ENCODE measurements around the gene ALDOB.

DNA sequence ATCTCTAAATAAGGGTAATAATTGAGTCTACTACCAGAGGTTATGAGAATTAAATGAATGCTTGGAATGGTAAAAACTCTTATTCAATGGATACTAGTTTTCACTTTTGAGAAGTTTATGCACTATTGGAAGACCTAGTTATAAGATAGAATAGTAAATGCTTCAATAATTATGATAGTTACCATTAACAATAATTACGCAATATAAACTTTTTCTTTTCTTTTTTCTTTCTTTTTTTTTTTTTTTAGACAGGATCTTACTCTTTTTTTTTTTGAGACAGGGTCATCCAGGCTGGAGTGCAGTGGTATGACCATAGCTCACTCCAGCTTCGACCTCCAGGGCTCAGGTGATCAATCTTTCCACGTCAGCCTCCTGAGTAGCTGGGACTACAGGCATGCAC is 6.7 kb downstream of the ALDOB start:
- TF ChIP-seq ZNF274 (CRISPR knock-in tag; IDR thresholded peaks at IDR 0.05), result no peak
- TF ChIP-seq, protein P1, sequence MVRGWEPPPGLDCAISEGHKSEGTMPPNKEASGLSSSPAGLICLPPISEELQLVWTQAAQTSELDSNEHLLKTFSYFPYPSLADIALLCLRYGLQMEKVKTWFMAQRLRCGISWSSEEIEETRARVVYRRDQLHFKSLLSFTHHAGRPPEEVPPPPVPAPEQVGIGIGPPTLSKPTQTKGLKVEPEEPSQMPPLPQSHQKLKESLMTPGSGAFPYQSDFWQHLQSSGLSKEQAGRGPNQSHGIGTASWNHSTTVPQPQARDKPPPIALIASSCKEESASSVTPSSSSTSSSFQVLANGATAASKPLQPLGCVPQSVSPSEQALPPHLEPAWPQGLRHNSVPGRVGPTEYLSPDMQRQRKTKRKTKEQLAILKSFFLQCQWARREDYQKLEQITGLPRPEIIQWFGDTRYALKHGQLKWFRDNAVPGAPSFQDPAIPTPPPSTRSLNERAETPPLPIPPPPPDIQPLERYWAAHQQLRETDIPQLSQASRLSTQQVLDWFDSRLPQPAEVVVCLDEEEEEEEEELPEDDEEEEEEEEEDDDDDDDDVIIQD (CRISPR knock-in tag; IDR thresholded peaks at IDR 0.05; ENCODE audit: low read depth), result no peak
- TF ChIP-seq, protein P2, sequence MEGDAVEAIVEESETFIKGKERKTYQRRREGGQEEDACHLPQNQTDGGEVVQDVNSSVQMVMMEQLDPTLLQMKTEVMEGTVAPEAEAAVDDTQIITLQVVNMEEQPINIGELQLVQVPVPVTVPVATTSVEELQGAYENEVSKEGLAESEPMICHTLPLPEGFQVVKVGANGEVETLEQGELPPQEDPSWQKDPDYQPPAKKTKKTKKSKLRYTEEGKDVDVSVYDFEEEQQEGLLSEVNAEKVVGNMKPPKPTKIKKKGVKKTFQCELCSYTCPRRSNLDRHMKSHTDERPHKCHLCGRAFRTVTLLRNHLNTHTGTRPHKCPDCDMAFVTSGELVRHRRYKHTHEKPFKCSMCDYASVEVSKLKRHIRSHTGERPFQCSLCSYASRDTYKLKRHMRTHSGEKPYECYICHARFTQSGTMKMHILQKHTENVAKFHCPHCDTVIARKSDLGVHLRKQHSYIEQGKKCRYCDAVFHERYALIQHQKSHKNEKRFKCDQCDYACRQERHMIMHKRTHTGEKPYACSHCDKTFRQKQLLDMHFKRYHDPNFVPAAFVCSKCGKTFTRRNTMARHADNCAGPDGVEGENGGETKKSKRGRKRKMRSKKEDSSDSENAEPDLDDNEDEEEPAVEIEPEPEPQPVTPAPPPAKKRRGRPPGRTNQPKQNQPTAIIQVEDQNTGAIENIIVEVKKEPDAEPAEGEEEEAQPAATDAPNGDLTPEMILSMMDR (CRISPR knock-in tag; IDR thresholded peaks at IDR 0.05), result no peak
- no peak for TF ChIP-seq CHD4 (IDR thresholded peaks at IDR 0.05; ENCODE audit: borderline replicate concordance, low read length)
- no peak for TF ChIP-seq TBX3 (IDR thresholded peaks at IDR 0.05; ENCODE audit: borderline replicate concordance)
- TF ChIP-seq PATZ1 (CRISPR knock-in tag; IDR thresholded peaks at IDR 0.05), result no peak
- TF ChIP-seq TMF1 (CRISPR knock-in tag; IDR thresholded peaks at IDR 0.05; ENCODE audit: low read depth), result no peak
- no peak for TF ChIP-seq EHMT2 (IDR thresholded peaks at IDR 0.05; ENCODE audit: borderline replicate concordance, low read depth, low read length)
- TF ChIP-seq, protein P3, sequence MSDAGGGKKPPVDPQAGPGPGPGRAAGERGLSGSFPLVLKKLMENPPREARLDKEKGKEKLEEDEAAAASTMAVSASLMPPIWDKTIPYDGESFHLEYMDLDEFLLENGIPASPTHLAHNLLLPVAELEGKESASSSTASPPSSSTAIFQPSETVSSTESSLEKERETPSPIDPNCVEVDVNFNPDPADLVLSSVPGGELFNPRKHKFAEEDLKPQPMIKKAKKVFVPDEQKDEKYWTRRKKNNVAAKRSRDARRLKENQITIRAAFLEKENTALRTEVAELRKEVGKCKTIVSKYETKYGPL (CRISPR knock-in tag; IDR thresholded peaks at IDR 0.05), result no peak
- no peak for TF ChIP-seq PITX1 (CRISPR knock-in tag; IDR thresholded peaks at IDR 0.05)
- no peak for TF ChIP-seq NR3C1 (CRISPR knock-in tag; IDR thresholded peaks at IDR 0.05)
- TF ChIP-seq SIX1 (CRISPR knock-in tag; IDR thresholded peaks at IDR 0.05; ENCODE audit: borderline replicate concordance), result no peak
- no peak for TF ChIP-seq ZBTB26 (CRISPR knock-in tag; IDR thresholded peaks at IDR 0.05; ENCODE audit: borderline replicate concordance)
